GM12864 (cell line): ENCODE results near the gene DFFB.

ENCODE experiments used
- DNase-seq: peaks from one replicate; pipeline ENCODE4 v3.0.0-alpha.2; 2011; ENCODE audit warnings: low read depth
- H3K4me3 ChIP-seq: 2 replicates; pipeline ENCODE4 v1.5.1; 2011; ENCODE audit warnings: mild to moderate bottlenecking, low read depth, low read length, control low read depth
- CTCF ChIP-seq: IDR thresholded peaks from 2 replicates; pipeline ENCODE4 v1.5.1; 2011; ENCODE audit warnings: low read depth, mild to moderate bottlenecking, moderate library complexity, low read length, control low read depth, inconsistent platforms; ENCODE audit errors: missing control alignments

DFFB gene

GRCh38 chr1:3852711-3853485, 4.4 kb upstream of the DFFB start:
- DNase-seq: no peak
- TF ChIP-seq CTCF: no peak
- H3K4me3 ChIP-seq: no peak overlapping the region

- peak overlapping the region; percentile 99 for H3K4me3 ChIP-seq
- DNase-seq: no peak
- no peak for TF ChIP-seq CTCF
Measured at GRCh38 chr1:3857791-3858129, 484 bp downstream of the DFFB start.

- H3K4me3 ChIP-seq: peak overlapping the region; percentile 99
- DNase-seq: no peak
- no peak for TF ChIP-seq CTCF
Measured at GRCh38 chr1:3858231-3858981, 1.1 kb downstream of the DFFB start.

DNA sequence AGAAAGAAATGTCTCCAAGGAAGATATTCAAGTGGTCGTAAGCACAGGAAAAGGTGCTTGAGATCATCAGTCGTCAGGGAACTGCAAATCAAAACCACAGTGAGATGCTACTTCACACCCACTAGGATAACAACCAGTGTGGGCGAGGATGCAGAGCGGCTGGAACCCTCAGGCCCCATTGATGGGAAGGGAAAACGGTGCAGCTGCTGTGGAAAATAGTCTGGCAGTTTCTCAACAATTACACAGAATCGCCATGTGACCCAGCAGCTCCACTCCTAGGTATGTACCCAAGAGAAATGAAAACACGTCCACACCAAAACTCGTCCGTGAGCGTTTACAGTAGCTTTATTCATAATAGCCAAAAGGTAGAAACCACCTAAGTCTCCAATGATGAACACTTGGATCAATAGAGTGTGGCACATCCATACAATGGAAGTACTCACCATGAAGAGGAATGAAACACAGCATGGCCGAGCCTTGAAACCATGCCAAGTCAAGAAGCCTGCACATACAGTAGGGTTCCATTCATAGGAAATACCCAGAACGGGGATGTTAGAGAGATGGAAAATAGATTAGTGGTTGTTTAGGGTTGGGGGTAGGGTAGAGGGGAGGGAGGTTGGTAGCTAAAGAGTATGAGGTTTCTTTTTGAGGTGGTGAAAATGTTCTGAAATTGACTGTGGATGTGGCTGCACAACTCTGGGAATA, 6.1 kb downstream of the DFFB start:
- TF ChIP-seq CTCF: no peak
- DNase-seq: no peak
- no peak overlapping the region for H3K4me3 ChIP-seq

DNA sequence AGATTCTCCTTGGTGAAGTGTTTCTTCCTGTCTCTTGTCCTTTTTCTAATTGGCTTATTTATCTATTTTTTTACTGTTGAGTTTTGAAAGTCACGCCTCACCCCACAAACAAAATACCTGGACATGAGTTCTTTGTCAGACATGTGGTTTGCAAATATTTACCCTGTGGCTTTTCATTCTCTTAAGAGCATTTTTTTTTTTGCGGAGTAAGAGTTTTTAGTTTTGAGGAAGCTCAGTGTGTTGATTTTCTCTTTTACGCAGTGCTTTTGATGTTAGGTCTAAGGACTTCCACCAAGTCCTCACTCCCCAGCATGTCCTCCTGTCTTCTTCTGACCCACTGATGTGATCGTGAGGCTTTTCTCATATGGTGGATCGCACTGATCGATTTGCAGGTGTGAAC, 7.6 kb downstream of the DFFB start:
- no peak for TF ChIP-seq CTCF
- no peak overlapping the region for H3K4me3 ChIP-seq
- DNase-seq: no peak

- no peak for DNase-seq
- no peak for TF ChIP-seq CTCF
- H3K4me3 ChIP-seq: no peak overlapping the region
Measured at GRCh38 chr1:3865606-3866160, 8.4 kb downstream of the DFFB start.
